ENCODE results near the gene ECT2L. TPM values are rescaled to one million over a fixed set of nuclear protein-coding genes. Genes with fewer than 3 reads are reported as not detected.

Gene ECT2L
- total RNA-seq, 2 donors from 2014 or later = not detected

- no peak for TF ChIP-seq CTCF (conservative IDR thresholded peaks at IDR 0.05)
- H3K36me3 ChIP-seq (ENCODE audit: control insufficient read depth, insufficient read depth, low read length) = no peaks in the 10 kb centered on the region
- peak within 1 kb of the TSS; percentile 95 for H3K4me3 Mint-ChIP-seq
- H3K36me3 Mint-ChIP-seq (ENCODE audit: low read depth) = no peaks in the 10 kb centered on the region
- H3K9me3 Mint-ChIP-seq = no peaks in the 10 kb centered on the region
- H3K4me3 ChIP-seq (ENCODE audit: low read length) = peak within 1 kb of the TSS; percentile 92
- no peaks in the 10 kb centered on the region for H3K4me1 ChIP-seq (ENCODE audit: control insufficient read depth, insufficient read depth, low read length)
- 0 to 1% methylated on average over 26 to 47 of the region's 47 CpGs for WGBS, 2 experiments (ENCODE audit: insufficient coverage in 1 of 2, insufficient read length in 1 of 2)
- H3K27ac Mint-ChIP-seq = peak within 1 kb of the TSS; percentile 100
- H3K27me3 Mint-ChIP-seq (ENCODE audit: insufficient read depth) = no peaks in the 10 kb centered on the region
- H3K27ac ChIP-seq (ENCODE audit: low read depth, low read length) = no peak within 1 kb of the TSS
- peak within 1 kb of the TSS; percentile 63 for H3K9ac ChIP-seq (ENCODE audit: extremely low read depth, low read length, poor library complexity, severe bottlenecking)
- peaks cover 11% of the 10 kb centered on the region for H3K4me1 Mint-ChIP-seq
- no peaks in the 10 kb centered on the region for H3K27me3 ChIP-seq (ENCODE audit: control insufficient read depth, insufficient read depth, low read length, poor library complexity, severe bottlenecking)
- H3K9me3 ChIP-seq (ENCODE audit: control insufficient read depth, low read length) = no peaks in the 10 kb centered on the region
- peak; percentile 97 for DNase-seq
Observed at GRCh38 chr6:138773177-138774091, 22.5 kb upstream of the ECT2L start, which contains the start of gene CCDC28A. TSS of gene CCDC28A (plus strand) at chr6:138773769. CDS start at chr6:138776121, 2,352 bp downstream.

GRCh38 chr6:138774370-138774769 is 21.5 kb upstream of the ECT2L start:
- peak overlapping the region; percentile 95 for H3K4me3 Mint-ChIP-seq
- peaks cover 11% of the 10 kb centered on the region for H3K4me1 Mint-ChIP-seq
- Histone ChIP-seq H3K27ac (ENCODE audit: low read depth, low read length) (no peak overlapping the region), H3K9me3 (ENCODE audit: control insufficient read depth, low read length) (no peaks in the 10 kb centered on the region), H3K27me3 (ENCODE audit: control insufficient read depth, insufficient read depth, low read length, poor library complexity, severe bottlenecking) (no peaks in the 10 kb centered on the region), H3K36me3 (ENCODE audit: control insufficient read depth, insufficient read depth, low read length) (no peaks in the 10 kb centered on the region), H3K4me1 (ENCODE audit: control insufficient read depth, insufficient read depth, low read length) (no peaks in the 10 kb centered on the region), H3K9ac (ENCODE audit: extremely low read depth, low read length, poor library complexity, severe bottlenecking) (peak overlapping the region; percentile 63), H3K4me3 (ENCODE audit: low read length) (peak overlapping the region; percentile 92)
- no peaks in the 10 kb centered on the region for H3K27me3 Mint-ChIP-seq (ENCODE audit: insufficient read depth)
- H3K36me3 Mint-ChIP-seq (ENCODE audit: low read depth) = no peaks in the 10 kb centered on the region
- peak overlapping the region; percentile 100 for H3K27ac Mint-ChIP-seq
- DNase-seq = no peak
- H3K9me3 Mint-ChIP-seq = no peaks in the 10 kb centered on the region
- TF ChIP-seq CTCF (conservative IDR thresholded peaks at IDR 0.05) = no peak
- 43 to 68% methylated on average over 1 to 3 of the region's 3 CpGs for WGBS, 2 experiments (ENCODE audit: insufficient coverage in 1 of 2, insufficient read length in 1 of 2)

GRCh38 chr6:138776659-138777058 is 19.2 kb upstream of the ECT2L start:
- Histone ChIP-seq H3K9ac (ENCODE audit: extremely low read depth, low read length, poor library complexity, severe bottlenecking) (no peak overlapping the region), H3K27ac (ENCODE audit: low read depth, low read length) (no peak overlapping the region), H3K27me3 (ENCODE audit: control insufficient read depth, insufficient read depth, low read length, poor library complexity, severe bottlenecking) (no peaks in the 10 kb centered on the region), H3K9me3 (ENCODE audit: control insufficient read depth, low read length) (no peaks in the 10 kb centered on the region), H3K4me3 (ENCODE audit: low read length) (no peak overlapping the region), H3K4me1 (ENCODE audit: control insufficient read depth, insufficient read depth, low read length) (no peaks in the 10 kb centered on the region), H3K36me3 (ENCODE audit: control insufficient read depth, insufficient read depth, low read length) (no peaks in the 10 kb centered on the region)
- WGBS, 2 experiments (ENCODE audit: insufficient coverage in 1 of 2, insufficient read length in 1 of 2) = 100% methylated on average over 1 of the region's 1 CpG; no CpG with 5 or more reads in 1 of the 2 experiments
- TF ChIP-seq CTCF (conservative IDR thresholded peaks at IDR 0.05) = no peak
- Mint-ChIP-seq H3K4me1 (peaks cover 11% of the 10 kb centered on the region), H3K4me3 (no peak overlapping the region), H3K36me3 (ENCODE audit: low read depth) (peaks cover 2% of the 10 kb centered on the region), H3K9me3 (no peaks in the 10 kb centered on the region), H3K27ac (no peak overlapping the region), H3K27me3 (ENCODE audit: insufficient read depth) (no peaks in the 10 kb centered on the region)
- no peak for DNase-seq
